ENCODE results near the gene NARS2.

Gene NARS2

GRCh38 chr11:78492973-78493372, 81.7 kb downstream of the NARS2 start:
- Histone ChIP-seq H3K27me3 (ENCODE audit: insufficient read depth, low read length) (no peaks in the 10 kb centered on the region), H3K4me2 (ENCODE audit: low read length) (no peak overlapping the region), H3K27ac (ENCODE audit: low read depth, low read length) (no peak overlapping the region), H3K18ac (ENCODE audit: low read length) (no peak overlapping the region), H3K79me1 (ENCODE audit: low read length) (no peaks in the 10 kb centered on the region), H4K12ac (ENCODE audit: low read depth, low read length) (no peak overlapping the region), H3K9ac (ENCODE audit: low read length) (no peak overlapping the region), H3K14ac (ENCODE audit: low read length) (no peak overlapping the region), H3K4me1 (ENCODE audit: control insufficient read depth in 1 of 2, insufficient read depth in 2 of 2, low read length in 2 of 2) (no peaks in the 10 kb centered on the region), H4K8ac (ENCODE audit: low read depth, low read length) (no peak overlapping the region), H3K4me3 (ENCODE audit: low read depth, low read length) (no peak overlapping the region), H4K91ac (ENCODE audit: low read depth, low read length) (no peak overlapping the region), H3K9me3 (ENCODE audit: insufficient read depth, low read depth, low read length) (no peaks in the 10 kb centered on the region), H3K4ac (ENCODE audit: low read depth, low read length) (no peak overlapping the region), H3K23ac (ENCODE audit: low read length) (no peak overlapping the region), H3K36me3 (ENCODE audit: control insufficient read depth in 1 of 2, insufficient read depth in 2 of 2, low read length in 2 of 2) (no peaks in the 10 kb centered on the region), H2BK12ac (ENCODE audit: low read length) (no peak overlapping the region), H3K79me2 (ENCODE audit: control insufficient read depth, insufficient read depth, low read length, poor library complexity) (no peaks in the 10 kb centered on the region), H2BK120ac (ENCODE audit: insufficient read depth, low read length, poor library complexity) (no peak overlapping the region), H2BK5ac (ENCODE audit: low read depth, low read length, poor library complexity) (no peak overlapping the region), H2AFZ (ENCODE audit: insufficient read depth, low read length, poor library complexity) (no peak overlapping the region), H2AK5ac (ENCODE audit: low read length) (no peak overlapping the region)
- no CpG with 5 or more reads among the region's 6 CpGs for WGBS (ENCODE audit: extremely low coverage, insufficient coverage, insufficient read length)
- peak in 1 of 2 donors; percentile 27 for DNase-seq

GRCh38 chr11:78489184-78489583, 85.5 kb downstream of the NARS2 start:
- Histone ChIP-seq H2AK5ac (ENCODE audit: low read length) (no peak overlapping the region), H2AFZ (ENCODE audit: insufficient read depth, low read length, poor library complexity) (no peak overlapping the region)

GRCh38 chr11:78478536-78478935, 96.1 kb downstream of the NARS2 start:
- no peaks in the 10 kb centered on the region for H3K79me2 ChIP-seq (ENCODE audit: control insufficient read depth, insufficient read depth, low read length, poor library complexity)
- no peak overlapping the region for H4K12ac ChIP-seq (ENCODE audit: low read depth, low read length)
- H3K27me3 ChIP-seq (ENCODE audit: insufficient read depth, low read length), result no peaks in the 10 kb centered on the region
- no peaks in the 10 kb centered on the region for H3K79me1 ChIP-seq (ENCODE audit: low read length)
- H2BK12ac ChIP-seq (ENCODE audit: low read length), result no peak overlapping the region
- no peak overlapping the region for H3K4me2 ChIP-seq (ENCODE audit: low read length)
- no peaks in the 10 kb centered on the region for H3K36me3 ChIP-seq (ENCODE audit: control insufficient read depth in 1 of 2, insufficient read depth in 2 of 2, low read length in 2 of 2)
- H2BK5ac ChIP-seq (ENCODE audit: low read depth, low read length, poor library complexity), result no peak overlapping the region
- no peak overlapping the region for H2BK120ac ChIP-seq (ENCODE audit: insufficient read depth, low read length, poor library complexity)
- no peak overlapping the region for H3K27ac ChIP-seq (ENCODE audit: low read depth, low read length)
- H3K23ac ChIP-seq (ENCODE audit: low read length), result no peak overlapping the region
- H3K18ac ChIP-seq (ENCODE audit: low read length), result no peak overlapping the region
- WGBS (ENCODE audit: extremely low coverage, insufficient coverage, insufficient read length), result no CpG with 5 or more reads among the region's 2 CpGs
- H2AFZ ChIP-seq (ENCODE audit: insufficient read depth, low read length, poor library complexity), result no peak overlapping the region
- no peak overlapping the region for H4K91ac ChIP-seq (ENCODE audit: low read depth, low read length)
- H2AK5ac ChIP-seq (ENCODE audit: low read length), result no peak overlapping the region
- no peak overlapping the region for H3K9ac ChIP-seq (ENCODE audit: low read length)
- no peak overlapping the region for H3K4ac ChIP-seq (ENCODE audit: low read depth, low read length)
- H3K9me3 ChIP-seq (ENCODE audit: insufficient read depth, low read depth, low read length), result no peaks in the 10 kb centered on the region
- peak in 1 of 2 donors; percentile 40 for DNase-seq
- H4K8ac ChIP-seq (ENCODE audit: low read depth, low read length), result no peak overlapping the region
- no peaks in the 10 kb centered on the region for H3K4me1 ChIP-seq (ENCODE audit: control insufficient read depth in 1 of 2, insufficient read depth in 2 of 2, low read length in 2 of 2)
- no peak overlapping the region for H3K4me3 ChIP-seq (ENCODE audit: low read depth, low read length)
- no peak overlapping the region for H3K14ac ChIP-seq (ENCODE audit: low read length)

More at GRCh38 chr11:78489184-78489583, 85.5 kb downstream of the NARS2 start:
- peaks cover 0 to 3% of the 10 kb centered on the region in 2 experiments for H3K36me3 ChIP-seq (ENCODE audit: control insufficient read depth in 1 of 2, insufficient read depth in 2 of 2, low read length in 2 of 2)
- no peak overlapping the region for H3K4me2 ChIP-seq (ENCODE audit: low read length)
- no peak overlapping the region for H3K4ac ChIP-seq (ENCODE audit: low read depth, low read length)
- no peak overlapping the region for H3K14ac ChIP-seq (ENCODE audit: low read length)
- H3K79me2 ChIP-seq (ENCODE audit: control insufficient read depth, insufficient read depth, low read length, poor library complexity), result no peaks in the 10 kb centered on the region
- H2BK5ac ChIP-seq (ENCODE audit: low read depth, low read length, poor library complexity), result no peak overlapping the region
- no peaks in the 10 kb centered on the region for H3K27me3 ChIP-seq (ENCODE audit: insufficient read depth, low read length)
- H3K9ac ChIP-seq (ENCODE audit: low read length), result no peak overlapping the region
- no peak overlapping the region for H4K91ac ChIP-seq (ENCODE audit: low read depth, low read length)
- H4K8ac ChIP-seq (ENCODE audit: low read depth, low read length), result no peak overlapping the region
- no peaks in the 10 kb centered on the region for H3K79me1 ChIP-seq (ENCODE audit: low read length)
- no peak overlapping the region for H2BK12ac ChIP-seq (ENCODE audit: low read length)
- no peak overlapping the region for H3K23ac ChIP-seq (ENCODE audit: low read length)
- DNase-seq, result no peak
- no peak overlapping the region for H3K18ac ChIP-seq (ENCODE audit: low read length)
- no peaks in the 10 kb centered on the region for H3K9me3 ChIP-seq (ENCODE audit: insufficient read depth, low read depth, low read length)
- H4K12ac ChIP-seq (ENCODE audit: low read depth, low read length), result no peak overlapping the region
- no peaks in the 10 kb centered on the region for H3K4me1 ChIP-seq (ENCODE audit: control insufficient read depth in 1 of 2, insufficient read depth in 2 of 2, low read length in 2 of 2)
- no peak overlapping the region for H3K4me3 ChIP-seq (ENCODE audit: low read depth, low read length)
- no peak overlapping the region for H2BK120ac ChIP-seq (ENCODE audit: insufficient read depth, low read length, poor library complexity)
- H3K27ac ChIP-seq (ENCODE audit: low read depth, low read length), result no peak overlapping the region

- Histone ChIP-seq H3K9ac (ENCODE audit: low read length) (no peak overlapping the region), H3K14ac (ENCODE audit: low read length) (no peak overlapping the region), H3K4me1 (ENCODE audit: control insufficient read depth in 1 of 2, insufficient read depth in 2 of 2, low read length in 2 of 2) (no peaks in the 10 kb centered on the region), H3K27ac (ENCODE audit: low read depth, low read length) (no peak overlapping the region), H2BK120ac (ENCODE audit: insufficient read depth, low read length, poor library complexity) (no peak overlapping the region), H4K8ac (ENCODE audit: low read depth, low read length) (no peak overlapping the region), H4K91ac (ENCODE audit: low read depth, low read length) (no peak overlapping the region), H3K36me3 (ENCODE audit: control insufficient read depth in 1 of 2, insufficient read depth in 2 of 2, low read length in 2 of 2) (no peaks in the 10 kb centered on the region), H4K12ac (ENCODE audit: low read depth, low read length) (no peak overlapping the region), H3K79me2 (ENCODE audit: control insufficient read depth, insufficient read depth, low read length, poor library complexity) (no peaks in the 10 kb centered on the region), H3K4me2 (ENCODE audit: low read length) (no peak overlapping the region), H2AFZ (ENCODE audit: insufficient read depth, low read length, poor library complexity) (no peak overlapping the region), H2BK5ac (ENCODE audit: low read depth, low read length, poor library complexity) (no peak overlapping the region), H2AK5ac (ENCODE audit: low read length) (no peak overlapping the region), H3K79me1 (ENCODE audit: low read length) (no peaks in the 10 kb centered on the region), H2BK12ac (ENCODE audit: low read length) (no peak overlapping the region), H3K4me3 (ENCODE audit: low read depth, low read length) (no peak overlapping the region), H3K27me3 (ENCODE audit: insufficient read depth, low read length) (no peaks in the 10 kb centered on the region), H3K23ac (ENCODE audit: low read length) (no peak overlapping the region), H3K9me3 (ENCODE audit: insufficient read depth, low read depth, low read length) (no peaks in the 10 kb centered on the region), H3K4ac (ENCODE audit: low read depth, low read length) (no peak overlapping the region), H3K18ac (ENCODE audit: low read length) (no peak overlapping the region)
- no peak for DNase-seq
- WGBS (ENCODE audit: extremely low coverage, insufficient coverage, insufficient read length), result no CpG with 5 or more reads among the region's 1 CpG
Observed at GRCh38 chr11:78476066-78476465, 98.6 kb downstream of the NARS2 start.

All from trophoblast cell (in vitro differentiated cells and primary cell).